Inferior parietal cortex (tissue), 1 donor: Measurements from ENCODE around the gene CDH23.

ENCODE experiments used
- DNase-seq: peaks from one replicate; pipeline ENCODE4 v3.0.0-alpha.2; 2016; ENCODE audit errors: extremely low spot score

The CDH23 gene

DNA sequence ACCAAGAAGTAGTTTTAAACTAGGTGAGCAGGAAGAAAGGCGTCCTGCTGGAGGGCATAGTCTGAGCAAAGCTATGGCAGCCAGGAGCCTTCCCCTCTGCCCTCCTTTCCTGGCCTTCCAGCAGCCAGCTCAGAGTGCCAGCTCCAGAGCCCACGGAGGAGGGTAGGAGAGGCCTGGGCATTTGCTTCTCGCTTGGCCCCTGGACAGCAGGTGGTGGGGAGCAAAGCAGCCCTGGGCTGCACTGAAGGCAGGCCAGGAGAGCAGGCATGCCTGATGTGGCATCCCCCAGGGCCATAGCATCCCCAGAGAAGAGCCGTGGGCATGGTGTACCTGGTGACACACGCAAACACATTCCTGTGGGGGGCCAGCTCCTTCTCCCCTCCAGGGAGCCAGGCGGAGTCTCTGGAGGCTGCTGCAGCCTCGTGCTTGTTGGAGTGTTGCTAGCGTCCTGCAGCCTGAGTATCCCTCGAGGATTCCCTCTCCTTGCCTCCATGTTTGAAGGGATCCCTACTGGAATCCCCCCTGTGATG lies 43.9 kb downstream of the CDH23 start:
- DNase-seq = no peak

DNA sequence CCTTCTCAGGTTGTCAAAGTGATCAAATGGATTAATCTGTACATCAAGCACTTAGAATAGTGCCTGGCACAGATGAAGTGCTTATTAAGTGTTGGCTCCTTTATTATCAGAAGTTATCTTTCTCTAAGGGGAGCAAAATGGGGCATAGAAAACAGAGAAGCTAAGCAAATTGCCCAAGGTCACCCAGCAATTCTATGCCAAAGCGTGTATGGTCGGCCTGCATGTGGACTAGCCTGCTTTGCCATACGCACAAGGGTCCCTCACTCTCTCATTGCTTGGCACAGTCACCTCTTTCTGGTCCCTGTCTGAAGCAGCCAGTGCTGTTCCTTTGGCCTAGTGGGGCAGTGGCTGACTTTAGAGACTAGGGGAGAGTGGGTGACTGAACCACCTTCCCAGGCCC lies 45.3 kb downstream of the CDH23 start:
- no peak for DNase-seq

GRCh38 chr10:71442859-71443570 lies 46.3 kb downstream of the CDH23 start:
- DNase-seq = no peak

DNA sequence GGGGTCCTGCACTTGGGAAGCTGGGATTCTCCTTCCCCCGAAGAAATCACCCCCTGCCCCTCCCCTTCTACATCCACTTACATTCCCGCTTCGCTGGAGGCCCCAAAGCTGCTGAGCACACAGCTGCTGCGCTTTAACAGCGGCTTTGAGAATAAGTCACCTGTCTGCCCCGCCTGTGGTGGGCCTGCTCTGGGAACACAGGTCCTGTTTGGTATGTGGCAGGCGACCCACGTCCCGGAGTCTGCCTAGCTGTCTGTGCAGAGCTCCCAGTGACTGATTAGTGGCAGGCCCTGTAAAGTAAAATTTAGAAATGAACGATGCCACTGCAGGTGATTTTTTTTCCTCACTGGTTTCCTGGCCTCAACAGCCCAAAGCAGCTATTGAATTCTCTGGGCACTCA lies 47.0 kb downstream of the CDH23 start:
- DNase-seq = no peak

- no peak for DNase-seq
These were observed 47.7 kb downstream of the CDH23 start for GRCh38 chr10:71444284-71445054.

DNA sequence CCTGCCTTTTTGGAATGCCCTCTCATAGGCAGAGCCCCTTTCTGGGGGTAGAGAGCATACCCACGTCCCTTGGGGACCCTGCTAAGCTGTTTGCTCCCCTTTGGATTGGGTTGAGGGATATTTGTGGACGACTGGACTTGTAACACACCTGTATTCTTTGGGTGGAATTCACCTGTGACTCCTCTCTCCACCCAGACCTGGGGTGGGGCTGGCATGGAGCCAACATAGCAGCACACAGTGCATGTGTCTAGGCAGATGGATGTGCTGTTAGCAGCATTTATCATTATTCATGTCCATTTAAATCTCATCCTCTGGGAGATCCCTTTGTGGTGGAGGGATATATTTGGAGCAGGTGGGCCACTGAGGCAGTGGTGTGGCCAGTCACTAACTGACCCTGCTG lies 51.0 kb downstream of the CDH23 start:
- DNase-seq = no peak

DNA sequence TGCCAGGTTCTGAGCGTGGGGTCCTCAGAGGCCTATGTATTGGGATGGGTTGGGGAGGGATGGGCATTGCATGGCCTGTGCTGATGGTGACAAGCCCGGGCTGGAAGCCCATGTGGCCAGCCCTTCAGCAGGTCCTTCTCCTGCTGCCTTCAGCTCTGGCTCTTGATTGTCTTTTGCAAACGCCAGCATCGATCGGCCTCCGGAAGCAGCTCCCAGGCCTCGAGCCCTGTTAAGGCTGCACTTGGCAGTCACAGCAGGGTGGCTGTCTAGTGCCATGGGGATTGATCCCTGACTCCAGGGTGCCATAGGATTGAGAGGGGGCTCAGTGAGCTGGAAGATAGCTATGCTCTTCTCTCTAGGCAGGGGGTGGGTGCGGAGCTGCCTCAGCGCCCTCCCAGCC lies 51.4 kb downstream of the CDH23 start:
- DNase-seq = no peak

GRCh38 chr10:71449026-71449425 lies 52.3 kb downstream of the CDH23 start:
- DNase-seq = no peak

DNA sequence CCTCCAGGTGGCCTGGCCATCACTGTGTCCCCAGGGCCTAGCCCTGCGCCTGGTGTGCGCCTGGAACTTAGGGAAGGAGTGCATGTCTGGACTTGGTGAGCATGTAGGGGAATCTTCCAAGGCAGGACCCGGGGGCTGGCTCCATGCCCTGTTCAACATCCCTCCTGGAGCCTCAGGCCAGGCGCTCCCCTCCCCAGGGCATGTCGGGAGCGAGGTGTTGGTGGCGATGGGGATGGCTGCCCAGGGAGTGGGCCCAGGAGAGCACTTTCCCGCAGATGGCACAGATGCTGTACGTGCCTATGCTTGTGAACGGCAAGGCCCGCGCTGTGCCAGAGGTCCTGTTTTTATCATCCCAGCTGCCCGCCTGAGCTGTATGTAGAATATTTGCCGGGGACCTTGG lies 55.0 kb downstream of the CDH23 start:
- no peak for DNase-seq

DNA sequence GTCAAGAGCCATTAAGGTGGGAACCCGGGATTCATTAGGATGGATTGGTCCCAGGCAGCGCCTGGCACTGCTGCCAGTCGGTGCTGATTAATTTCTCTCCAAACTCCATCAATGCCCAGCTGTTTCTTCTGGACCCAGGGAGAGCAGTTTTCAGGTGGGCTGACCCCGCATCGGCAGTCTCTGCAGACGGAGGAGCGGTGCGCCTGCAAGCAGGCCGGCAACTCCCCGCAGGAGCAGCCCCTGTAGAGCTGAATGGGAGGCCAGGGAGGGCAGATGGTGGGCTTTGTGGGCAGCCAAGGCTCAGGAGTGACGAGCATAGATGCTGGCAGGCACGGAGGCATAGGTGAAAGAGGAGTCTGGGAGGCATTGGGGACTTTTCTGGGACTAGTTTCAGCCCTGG lies 56.5 kb downstream of the CDH23 start:
- DNase-seq = no peak

DNA sequence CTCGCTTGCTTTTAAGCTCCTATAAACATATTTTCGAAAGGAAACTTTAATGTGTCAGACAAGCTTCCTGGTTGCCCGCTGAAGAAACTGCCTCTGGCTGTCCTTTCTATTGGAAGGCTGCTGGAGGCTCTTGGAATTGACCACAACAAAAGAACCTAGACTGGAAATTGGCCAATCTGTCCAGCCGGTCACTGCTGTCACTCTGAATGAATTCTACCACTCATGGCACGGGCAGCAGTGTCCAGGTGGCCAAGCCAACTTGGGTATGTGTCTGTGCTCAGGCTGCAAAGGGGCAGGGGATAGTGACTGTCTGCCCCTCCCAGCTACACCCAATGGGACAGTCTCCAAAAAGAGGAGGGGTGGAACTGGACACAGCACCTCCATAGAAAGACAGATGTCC lies 57.6 kb downstream of the CDH23 start:
- no peak for DNase-seq

DNA sequence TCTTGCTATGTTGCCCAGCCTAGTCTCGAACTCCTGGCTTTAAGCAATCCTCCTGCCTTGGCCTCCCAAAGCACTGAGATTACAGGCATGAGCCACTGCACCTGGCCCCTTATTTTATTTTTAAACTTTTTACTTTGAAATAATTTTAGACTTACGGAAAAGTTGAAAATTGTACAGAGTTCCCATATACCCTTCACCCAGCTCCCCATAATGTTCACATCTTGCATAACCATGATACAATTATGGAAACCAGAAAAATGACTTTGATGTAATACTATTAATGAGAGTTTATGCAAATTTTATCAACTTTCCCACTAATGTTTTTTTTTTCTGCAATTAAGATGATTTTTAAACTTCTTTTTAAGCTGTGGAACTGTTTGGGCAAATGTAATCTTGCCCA lies 58.3 kb downstream of the CDH23 start:
- no peak for DNase-seq

- DNase-seq = no peak
These were observed 59.9 kb downstream of the CDH23 start for GRCh38 chr10:71456631-71457030.

- no peak for DNase-seq
These were observed 61.2 kb downstream of the CDH23 start for GRCh38 chr10:71457908-71458307.

GRCh38 chr10:71458387-71458786 lies 61.7 kb downstream of the CDH23 start:
- DNase-seq = no peak

- no peak for DNase-seq
These were observed 62.8 kb downstream of the CDH23 start for GRCh38 chr10:71459513-71459912.

DNA sequence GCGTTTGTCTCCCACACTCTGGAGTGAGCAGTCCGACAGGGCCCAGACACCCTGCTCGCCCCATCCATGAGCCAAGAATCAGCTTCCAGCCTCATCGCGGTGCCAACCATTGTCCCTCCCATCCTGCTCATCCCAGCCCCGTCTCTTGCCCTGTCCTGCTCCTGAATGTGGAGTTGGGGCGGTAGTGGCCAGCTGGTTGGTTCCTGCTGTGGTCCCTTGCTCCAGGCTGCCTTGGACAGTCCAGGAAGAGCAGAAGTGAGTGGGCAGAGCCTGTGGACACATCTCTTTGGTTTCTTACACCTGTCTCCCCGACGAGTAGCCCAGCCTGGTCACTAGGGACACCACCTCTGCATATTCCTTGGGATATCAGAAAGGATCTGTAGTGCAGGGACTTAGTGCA lies 63.9 kb downstream of the CDH23 start:
- DNase-seq = no peak

DNA sequence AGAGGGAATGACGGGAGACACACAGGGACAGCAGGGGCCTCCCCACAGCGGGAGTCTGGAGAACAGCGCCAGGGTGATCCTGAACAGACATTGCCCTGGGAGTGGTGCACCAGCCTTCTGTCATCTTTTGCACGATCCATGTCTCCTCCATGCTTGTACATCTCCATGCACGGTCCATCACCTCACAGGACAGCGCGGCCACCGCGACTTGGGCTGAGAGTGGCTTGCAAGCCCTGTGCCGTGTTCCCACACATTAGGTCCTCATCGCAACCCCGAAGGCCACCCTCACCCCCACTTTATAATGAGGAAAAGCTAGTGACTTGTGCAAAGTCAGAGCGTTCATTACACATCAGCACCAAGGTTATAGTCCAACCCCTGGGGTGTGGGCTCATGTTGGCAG lies 64.7 kb downstream of the CDH23 start:
- no peak for DNase-seq

GRCh38 chr10:71462062-71462935 lies 65.6 kb downstream of the CDH23 start:
- DNase-seq = no peak

DNA sequence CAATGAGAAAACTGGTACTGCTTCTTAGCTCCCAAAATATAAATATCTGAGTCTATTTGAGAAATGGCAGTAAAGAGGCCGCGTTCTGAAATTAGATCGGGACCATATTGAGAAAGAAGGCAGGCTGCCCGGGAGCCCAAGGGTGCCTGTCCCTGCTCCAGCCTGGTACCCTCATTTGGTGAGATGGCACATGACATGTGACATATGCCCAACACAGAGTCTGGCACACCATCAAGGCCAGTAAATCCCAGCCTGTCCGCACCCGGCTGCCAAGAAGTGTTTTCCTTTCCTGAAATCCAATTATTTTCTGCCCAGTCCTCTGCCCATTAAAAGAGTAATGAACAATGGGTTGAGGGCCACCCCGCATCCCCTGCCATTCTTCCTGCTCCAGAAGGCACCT lies 66.4 kb downstream of the CDH23 start:
- DNase-seq = no peak

GRCh38 chr10:71465551-71466252 lies 69.0 kb downstream of the CDH23 start:
- DNase-seq = no peak

GRCh38 chr10:71466330-71466729 lies 69.6 kb downstream of the CDH23 start:
- no peak for DNase-seq
